ENCODE data around the gene PSG11.
"Not testable (repeated sequence)": the region's sequence is repeated elsewhere in the genome, so short reads cannot be mapped to it uniquely, and the experiment has no call there.

DNA sequence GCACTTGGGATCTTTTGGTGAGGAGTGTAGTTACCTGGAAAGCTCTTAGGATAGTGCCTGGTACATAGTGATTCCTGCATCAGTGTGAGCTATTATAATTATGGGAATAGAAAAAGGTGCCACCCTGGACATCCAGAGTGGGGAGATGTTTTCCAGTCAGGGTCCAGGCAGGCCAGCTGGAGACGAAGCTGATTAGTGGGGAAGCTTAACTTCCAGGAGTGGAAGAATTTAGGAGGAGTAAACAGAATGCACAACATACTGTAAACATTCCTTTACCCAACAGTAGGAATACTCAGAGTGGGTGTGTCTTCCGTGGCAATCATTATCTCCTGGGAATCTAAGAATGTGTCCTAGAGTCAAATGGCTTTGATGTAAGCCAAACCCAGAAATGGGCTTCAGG is 23.3 kb downstream of the PSG11 start:
- not testable (repeated sequence) for TF ChIP-seq CTCF, POLR2A (IDR thresholded peaks at IDR 0.05)
